ENCODE data around the gene ZDHHC17. TPM values are rescaled to one million over a fixed set of nuclear protein-coding genes. Genes with fewer than 3 reads are reported as not detected.

The ZDHHC17 gene
- total RNA-seq, 4 donors from 2014 or later = 38.6 to 60.7 (median 56.3) TPM

- no peak for TF ChIP-seq CTCF (IDR thresholded peaks at IDR 0.05; ENCODE audit: low read depth)
Observed at GRCh38 chr12:76859611-76860010, 95.7 kb downstream of the ZDHHC17 start.

- TF ChIP-seq CTCF (IDR thresholded peaks at IDR 0.05; ENCODE audit: low read depth) = no peak
Observed at GRCh38 chr12:76860256-76860655, 96.3 kb downstream of the ZDHHC17 start.

GRCh38 chr12:76863005-76863670 is 99.2 kb downstream of the ZDHHC17 start:
- TF ChIP-seq CTCF (IDR thresholded peaks at IDR 0.05; ENCODE audit: low read depth) = no peak

- no peak for TF ChIP-seq CTCF (IDR thresholded peaks at IDR 0.05; ENCODE audit: low read depth)
Observed at GRCh38 chr12:76863837-76864236, 99.9 kb downstream of the ZDHHC17 start.

GRCh38 chr12:76864791-76865400 is 101.0 kb downstream of the ZDHHC17 start:
- TF ChIP-seq CTCF (IDR thresholded peaks at IDR 0.05; ENCODE audit: low read depth) = no peak

GRCh38 chr12:76866151-76866567 is 102.2 kb downstream of the ZDHHC17 start:
- no peak for TF ChIP-seq CTCF (IDR thresholded peaks at IDR 0.05; ENCODE audit: low read depth)

- TF ChIP-seq CTCF (IDR thresholded peaks at IDR 0.05; ENCODE audit: low read depth) = no peak
Observed at GRCh38 chr12:76866726-76867125, 102.8 kb downstream of the ZDHHC17 start.
